Upper lobe of left lung (tissue), 6 donors: ENCODE data around the gene NUDT3. TPM values are rescaled to one million over a fixed set of nuclear protein-coding genes. Genes with fewer than 3 reads are reported as not detected.

ENCODE experiments used
- ATAC-seq, 2 donors: fragments of 200-7000 bp; cut with Tn5 transposase; one replicate each; pipeline ENCODE4 v1.9.1; 2022; ENCODE audit warnings: mild to moderate bottlenecking in 2 of 2, moderate library complexity in 2 of 2; ENCODE audit not compliant: low FRiP score in 2 of 2
- DNase-seq, 2 donors: peaks; one replicate each; pipeline ENCODE4 v3.0.0-alpha.2; 2019 to 2020
- H3K27ac ChIP-seq, 4 donors: fragments of 200-600 bp; sonication (generic); one replicate each; pipeline ENCODE4 v1.5.1; 2016 to 2019
- H3K27me3 ChIP-seq, 4 donors: fragments of 200-600 bp; sonication (generic); one replicate each; pipeline ENCODE4 v1.5.1; 2017 to 2019
- H3K36me3 ChIP-seq, 4 donors: fragments of 200-600 bp; sonication (generic); one replicate each; pipeline ENCODE4 v1.5.1; 2016 to 2019
- H3K4me1 ChIP-seq, 4 donors: fragments of 200-600 bp; sonication (generic); one replicate each; pipeline ENCODE4 v1.5.1; 2018 to 2019
- H3K4me3 ChIP-seq, 4 donors: fragments of 200-600 bp; sonication (generic); one replicate each; pipeline ENCODE4 v1.5.1; 2017 to 2019; ENCODE audit warnings: mild to moderate bottlenecking in 2 of 4, moderate library complexity in 1 of 4
- H3K9me3 ChIP-seq, 4 donors: fragments of 200-600 bp; sonication (generic); one replicate each; pipeline ENCODE4 v1.5.1; 2018 to 2019
- EP300 ChIP-seq, 4 donors: sonication (generic); formaldehyde crosslinking; IDR thresholded peaks; one replicate each; pipeline ENCODE4 v1.5.1; 2017; ENCODE audit warnings: antibody characterized with exemption in 4 of 4, control low read depth in 2 of 4
- POLR2A ChIP-seq, 4 donors: fragments of 450-650 bp; IDR thresholded peaks; one replicate each; pipeline ENCODE4 v1.5.1; 2016 to 2017; ENCODE audit warnings: antibody characterized with exemption in 4 of 4, mild to moderate bottlenecking in 2 of 4
- POLR2AphosphoS5 ChIP-seq, 2 donors: sonication (generic); formaldehyde crosslinking; IDR thresholded peaks; one replicate each; pipeline ENCODE4 v1.5.1; 2017; ENCODE audit warnings: antibody characterized with exemption in 2 of 2
- WGBS, 2 donors: methylation state at CpG; one replicate each; pipeline ENCODE4 v1.1.5; 2017 to 2018; 5-methylcytosine and 5-hydroxymethylcytosine counted together
- total RNA-seq, 6 donors: library from RNA; depleted of rRNA in 4 of 6; stranded (reverse); fragments of >200 nt in 4 of 6; gene quantifications; one replicate each; pipeline versions ENCODE4 v1.1.0 to v1.2.1, GENCODE V29; 2016 to 2021
- TF ChIP-seq, protein P1 (sequence below), 6 experiments: fragments of 450-650 bp in 4 of 6; fragments of 200-600 bp in 2 of 6; sonication (generic) in 2 of 6; IDR thresholded peaks; one replicate each; pipeline ENCODE4 v1.5.1; 2016 to 2019; ENCODE audit warnings: antibody characterized with exemption in 6 of 6
- donor health status: DM: no; HTN: no; CAD: no; lungs with moderate emphysema.
- donor health status: DM: no; HTN: yes; CAD: no; lungs with severe emphysema.

The NUDT3 gene
- total RNA-seq, 6 donors from 2014 or later: 15.1 to 32.7 (median 26.0) TPM

DNA sequence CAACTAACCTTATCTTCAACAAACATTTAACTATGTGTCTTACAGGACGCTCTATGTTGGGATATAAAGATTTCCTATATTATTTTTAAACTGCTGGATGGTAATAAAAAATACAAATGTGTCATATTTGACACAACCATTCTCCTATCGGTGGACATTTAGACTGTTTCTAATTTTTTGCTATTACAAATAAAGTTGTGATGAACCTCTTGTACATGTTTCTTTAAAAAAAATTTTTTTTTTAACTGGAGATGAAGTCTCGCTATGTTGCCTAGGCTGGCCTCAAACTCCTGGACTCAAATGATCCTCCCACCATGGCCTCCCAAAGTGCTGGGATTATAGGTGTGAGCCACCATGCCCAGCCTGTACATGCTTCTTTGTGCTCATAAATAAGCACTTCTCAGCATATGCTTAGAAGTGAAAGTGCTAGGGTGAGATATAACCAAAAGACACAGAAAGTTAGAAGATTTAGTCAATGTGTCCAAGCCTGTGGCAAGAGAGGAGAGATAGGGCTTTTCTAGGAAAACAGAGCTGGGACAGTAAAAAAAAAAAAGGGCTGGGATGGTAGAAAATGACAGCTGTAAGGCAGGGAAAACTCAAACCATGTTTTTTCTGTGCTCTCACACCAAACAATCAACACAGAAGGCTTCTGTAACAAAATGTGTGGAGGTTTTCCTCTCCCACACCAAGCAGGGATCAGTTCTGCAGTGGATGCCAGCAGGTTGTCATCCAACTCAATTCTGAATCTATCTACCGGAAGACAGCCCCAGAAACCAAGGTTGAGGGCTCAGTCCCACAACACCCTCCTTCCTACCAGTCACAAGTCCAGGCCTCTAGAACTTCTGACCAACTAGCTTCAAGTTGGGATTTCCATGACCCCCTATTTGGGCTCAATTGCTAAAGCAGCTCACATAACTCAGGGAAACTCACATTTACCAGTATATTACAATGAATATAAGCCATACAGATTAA, 73.7 kb downstream of the NUDT3 start:
- no peaks in the 10 kb centered on the region for H3K36me3 ChIP-seq
- H3K27ac ChIP-seq: peak overlapping the region in 1 of 4 donors; percentile 29
- H3K9me3 ChIP-seq: no peaks in the 10 kb centered on the region
- H3K4me3 ChIP-seq: no peak overlapping the region
- no peak for ATAC-seq
- TF ChIP-seq POLR2A (IDR thresholded peaks at IDR 0.05) (no peak), POLR2AphosphoS5 (IDR thresholded peaks at IDR 0.05) (no peak), EP300 (IDR thresholded peaks at IDR 0.05) (no peak)
- TF ChIP-seq, protein P1, sequence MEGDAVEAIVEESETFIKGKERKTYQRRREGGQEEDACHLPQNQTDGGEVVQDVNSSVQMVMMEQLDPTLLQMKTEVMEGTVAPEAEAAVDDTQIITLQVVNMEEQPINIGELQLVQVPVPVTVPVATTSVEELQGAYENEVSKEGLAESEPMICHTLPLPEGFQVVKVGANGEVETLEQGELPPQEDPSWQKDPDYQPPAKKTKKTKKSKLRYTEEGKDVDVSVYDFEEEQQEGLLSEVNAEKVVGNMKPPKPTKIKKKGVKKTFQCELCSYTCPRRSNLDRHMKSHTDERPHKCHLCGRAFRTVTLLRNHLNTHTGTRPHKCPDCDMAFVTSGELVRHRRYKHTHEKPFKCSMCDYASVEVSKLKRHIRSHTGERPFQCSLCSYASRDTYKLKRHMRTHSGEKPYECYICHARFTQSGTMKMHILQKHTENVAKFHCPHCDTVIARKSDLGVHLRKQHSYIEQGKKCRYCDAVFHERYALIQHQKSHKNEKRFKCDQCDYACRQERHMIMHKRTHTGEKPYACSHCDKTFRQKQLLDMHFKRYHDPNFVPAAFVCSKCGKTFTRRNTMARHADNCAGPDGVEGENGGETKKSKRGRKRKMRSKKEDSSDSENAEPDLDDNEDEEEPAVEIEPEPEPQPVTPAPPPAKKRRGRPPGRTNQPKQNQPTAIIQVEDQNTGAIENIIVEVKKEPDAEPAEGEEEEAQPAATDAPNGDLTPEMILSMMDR (IDR thresholded peaks at IDR 0.05): no peak
- 84 to 85% methylated on average over 4 of the region's 4 CpGs for WGBS, 2 donors
- DNase-seq: no peak
- peaks cover 4 to 11% (median 6%) of the 10 kb centered on the region in 4 donors for H3K4me1 ChIP-seq
- H3K27me3 ChIP-seq: no peaks in the 10 kb centered on the region

DNA sequence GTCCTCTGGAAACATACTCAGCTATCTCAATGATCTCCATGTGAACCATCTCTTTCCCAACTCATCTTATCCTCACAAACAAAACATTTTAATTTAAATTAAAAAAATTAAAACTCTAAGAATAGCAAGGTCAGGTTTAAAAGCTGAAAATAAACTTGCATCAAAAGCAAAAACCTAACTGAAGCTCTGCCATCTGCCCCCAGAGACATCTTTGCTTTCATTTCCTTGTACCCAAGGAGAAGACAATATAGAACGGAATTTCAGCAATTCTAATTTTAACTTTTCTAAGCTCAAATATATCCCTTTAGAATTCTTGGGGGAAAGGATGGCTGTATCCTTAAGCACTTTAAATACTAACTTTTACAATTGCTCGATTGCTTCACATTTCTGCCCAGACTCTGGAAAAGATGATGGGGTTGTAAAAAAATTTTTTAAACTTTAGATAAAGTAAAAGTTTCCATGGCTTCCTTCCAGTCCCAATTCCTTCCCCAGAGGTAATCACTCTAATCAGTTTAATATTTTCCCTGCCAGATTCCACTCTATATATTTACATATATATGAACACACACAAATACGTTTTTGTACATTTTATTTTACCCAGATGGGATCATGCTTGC, 74.5 kb downstream of the NUDT3 start:
- no peaks in the 10 kb centered on the region for H3K9me3 ChIP-seq
- no peak for DNase-seq
- 63 to 68% methylated on average over 3 of the region's 3 CpGs for WGBS, 2 donors

DNA sequence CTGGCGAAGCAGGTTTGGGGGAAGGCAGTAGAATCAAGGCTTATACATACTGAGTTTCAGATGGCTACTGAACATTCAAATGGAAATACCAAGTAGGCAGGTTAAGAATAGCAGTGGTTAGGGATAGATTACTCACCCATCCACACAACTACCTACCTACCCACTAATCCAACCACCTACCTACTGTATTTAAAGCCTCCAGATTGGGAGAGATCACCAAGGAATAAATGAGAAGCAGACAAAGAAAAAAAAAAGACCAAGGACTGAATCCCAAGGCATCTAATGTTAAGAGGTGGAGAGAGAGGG, 75.3 kb downstream of the NUDT3 start:
- TF ChIP-seq POLR2A (IDR thresholded peaks at IDR 0.05) (no peak), EP300 (IDR thresholded peaks at IDR 0.05) (no peak), POLR2AphosphoS5 (IDR thresholded peaks at IDR 0.05) (no peak)
- TF ChIP-seq, protein P1 (IDR thresholded peaks at IDR 0.05): no peak
- no peak overlapping the region for H3K4me3 ChIP-seq
- 95% methylated on average over 1 of the region's 1 CpG for WGBS, 2 donors
- H3K27ac ChIP-seq: no peak overlapping the region
- DNase-seq (no peak), ATAC-seq (no peak)
- H3K9me3 ChIP-seq: no peaks in the 10 kb centered on the region
- no peaks in the 10 kb centered on the region for H3K36me3 ChIP-seq
- no peaks in the 10 kb centered on the region for H3K27me3 ChIP-seq
- H3K4me1 ChIP-seq: peaks cover 6 to 11% (median 7%) of the 10 kb centered on the region in 4 donors

More for the DNA sequence above, 74.5 kb downstream of the NUDT3 start:
- no peak for TF ChIP-seq POLR2A (IDR thresholded peaks at IDR 0.05)
- TF ChIP-seq, protein P1 (IDR thresholded peaks at IDR 0.05): no peak
- TF ChIP-seq EP300 (IDR thresholded peaks at IDR 0.05): no peak
- TF ChIP-seq POLR2AphosphoS5 (IDR thresholded peaks at IDR 0.05): no peak
- no peaks in the 10 kb centered on the region for H3K36me3 ChIP-seq
- ATAC-seq: no peak
- H3K4me1 ChIP-seq: peaks cover 4 to 11% (median 6%) of the 10 kb centered on the region in 4 donors
- no peak overlapping the region for H3K27ac ChIP-seq
- H3K4me3 ChIP-seq: no peak overlapping the region
- H3K27me3 ChIP-seq: no peaks in the 10 kb centered on the region

DNA sequence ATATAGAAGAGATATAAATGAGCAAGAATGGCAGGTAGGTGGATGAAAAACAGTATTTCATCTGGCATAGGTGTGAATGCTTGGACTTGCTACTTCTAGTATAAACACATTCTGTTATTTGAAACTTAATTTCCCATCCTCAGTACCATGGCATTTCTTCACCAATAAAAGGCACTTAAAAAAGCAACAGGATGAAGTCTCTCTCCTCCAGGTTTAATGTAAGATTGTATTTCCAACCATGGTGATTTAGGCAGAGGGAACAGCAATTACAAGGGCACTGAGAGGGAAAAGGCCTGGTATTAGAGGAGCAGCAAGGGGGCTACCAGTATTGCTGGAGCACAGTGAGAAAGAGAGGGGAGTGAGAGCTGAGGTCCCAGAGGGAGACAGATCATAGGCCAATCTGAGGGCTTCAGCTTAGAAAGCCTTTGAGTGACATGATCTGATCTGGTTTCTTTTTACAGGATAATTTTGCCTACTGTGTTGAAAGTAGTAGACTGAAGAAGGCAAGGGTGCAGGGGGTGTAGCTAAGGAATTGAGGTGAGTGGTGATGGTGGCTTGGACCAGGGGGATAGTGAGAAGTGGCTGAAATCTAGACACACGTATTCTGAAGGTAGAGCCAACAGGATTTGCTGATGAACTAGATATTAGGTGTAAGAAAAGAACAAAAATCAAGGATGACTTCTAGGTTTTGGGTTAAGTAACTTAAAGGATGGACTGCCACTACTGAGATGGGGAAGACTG, 75.9 kb downstream of the NUDT3 start:
- ATAC-seq (no peak), DNase-seq (no peak)
- TF ChIP-seq POLR2A (IDR thresholded peaks at IDR 0.05) (no peak), EP300 (IDR thresholded peaks at IDR 0.05) (no peak), POLR2AphosphoS5 (IDR thresholded peaks at IDR 0.05) (no peak)
- TF ChIP-seq, protein P1 (IDR thresholded peaks at IDR 0.05): no peak
- Histone ChIP-seq H3K4me1 (peaks cover 6 to 11% (median 7%) of the 10 kb centered on the region in 4 donors), H3K4me3 (no peak overlapping the region), H3K27ac (no peak overlapping the region), H3K27me3 (no peaks in the 10 kb centered on the region), H3K36me3 (no peaks in the 10 kb centered on the region), H3K9me3 (no peaks in the 10 kb centered on the region)
- 92 to 98% methylated on average over 1 of the region's 1 CpG for WGBS, 2 donors
